K562 (cell line): ENCODE data around the gene ZC3H7B. TPM values are rescaled to one million over a fixed set of nuclear protein-coding genes. Genes with fewer than 3 reads are reported as not detected.

Experiments used
- DDX20 ChIP-seq: fragments of 450-650 bp; IDR thresholded peaks from 2 replicates; pipeline ENCODE4 v1.6.1; 2016; ENCODE audit warnings: missing genetic modification characterization, low read depth, mild to moderate bottlenecking, missing compliant biosample characterization, moderate library complexity
- KLF13 ChIP-seq: fragments of 450-650 bp; IDR thresholded peaks from 2 replicates; pipeline ENCODE4 v1.6.1; 2016; ENCODE audit warnings: missing genetic modification characterization, low read depth, mild to moderate bottlenecking, missing compliant biosample characterization, moderate library complexity, borderline replicate concordance
- NCOA6 ChIP-seq: fragments of 450-650 bp; IDR thresholded peaks from 2 replicates; pipeline ENCODE4 v1.6.1; 2017; ENCODE audit warnings: mild to moderate bottlenecking
- NR3C1 ChIP-seq: sonication (generic); formaldehyde crosslinking; IDR thresholded peaks from 2 replicates; pipeline ENCODE4 v1.8.1; 2022; ENCODE audit warnings: missing genetic modification reagents
- RBM22 ChIP-seq: fragments of 200-400 bp; formaldehyde crosslinking; IDR thresholded peaks from 2 replicates; pipeline ENCODE4 v1.6.1; 2018; ENCODE audit warnings: low read length, low read depth; ENCODE audit not compliant: poor library complexity, severe bottlenecking
- SMAD2 ChIP-seq: fragments of 150-350 bp; IDR thresholded peaks from 2 replicates; pipeline ENCODE4 v1.6.1; 2014; ENCODE audit warnings: low read depth, mild to moderate bottlenecking, low read length
- ZNF644 ChIP-seq: fragments of 200-800 bp; sonication (Bioruptor generic); IDR thresholded peaks from 2 replicates; pipeline ENCODE4 v1.6.1; 2016; ENCODE audit warnings: low read depth, missing genetic modification characterization, missing compliant biosample characterization
- polyA plus RNA-seq, 8 experiments: library from polyadenylated mRNA; depleted of rRNA in 4 of 8; stranded (reverse) in 5 of 8; unstranded in 3 of 8; fragments of >200 nt; fragmentation: Nextera tagmentation in 2 of 8; fragmentation: Illumina TruSeq in 1 of 8; extraction: Ambion mirVana in 2 of 8; extraction: Trizol in 1 of 8; gene quantifications; 2 replicates each; pipeline versions ENCODE4 v1.2.1 to v1.2.3, GENCODE V29; 2011 to 2014; ENCODE audit warnings: inconsistent platforms in 1 of 8, missing spikeins in 1 of 8
- total RNA-seq, 7 experiments: library from RNA; depleted of rRNA in 6 of 7; stranded (reverse); fragments of >200 nt in 6 of 7; fragmentation: Illumina TruSeq in 2 of 7; extraction: Trizol in 2 of 7; gene quantifications; 2 replicates each; pipeline versions ENCODE4 v1.2.1 to v1.2.3, GENCODE V29; 2011 to 2021; ENCODE audit warnings: low replicate concordance in 1 of 7
- TF ChIP-seq, protein P1 (sequence below): fragments of 200-600 bp; sonication (generic); IDR thresholded peaks from one replicate; pipeline ENCODE4 v1.6.1; 2012; ENCODE audit warnings: mild to moderate bottlenecking, low read depth, low read length, inconsistent platforms
- TF ChIP-seq, protein P2 (sequence below): sonication (generic); formaldehyde crosslinking; IDR thresholded peaks from 2 replicates; pipeline ENCODE4 v1.8.0; 2022; ENCODE audit warnings: missing genetic modification reagents, mild to moderate bottlenecking, moderate library complexity, borderline replicate concordance
- TF ChIP-seq, protein P3 (sequence below): sonication (generic); formaldehyde crosslinking; IDR thresholded peaks from 2 replicates; pipeline ENCODE4 v1.8.1; 2023; ENCODE audit warnings: mild to moderate bottlenecking, missing genetic modification reagents, moderate library complexity
- TF ChIP-seq, protein P4 (sequence below): fragments of 450-650 bp; conservative IDR thresholded peaks from 2 replicates; pipeline ENCODE4 v1.6.1; 2016; ENCODE audit warnings: missing genetic modification characterization, low read depth, mild to moderate bottlenecking, control low read depth, missing compliant biosample characterization

ZC3H7B gene
- total and polyA plus RNA-seq, 9 of the 15 experiments (the other 6 are each of a cell fraction or from before 2014, with no cell fraction given): 0.07 to 49.8 (median 26.8) TPM

DNA sequence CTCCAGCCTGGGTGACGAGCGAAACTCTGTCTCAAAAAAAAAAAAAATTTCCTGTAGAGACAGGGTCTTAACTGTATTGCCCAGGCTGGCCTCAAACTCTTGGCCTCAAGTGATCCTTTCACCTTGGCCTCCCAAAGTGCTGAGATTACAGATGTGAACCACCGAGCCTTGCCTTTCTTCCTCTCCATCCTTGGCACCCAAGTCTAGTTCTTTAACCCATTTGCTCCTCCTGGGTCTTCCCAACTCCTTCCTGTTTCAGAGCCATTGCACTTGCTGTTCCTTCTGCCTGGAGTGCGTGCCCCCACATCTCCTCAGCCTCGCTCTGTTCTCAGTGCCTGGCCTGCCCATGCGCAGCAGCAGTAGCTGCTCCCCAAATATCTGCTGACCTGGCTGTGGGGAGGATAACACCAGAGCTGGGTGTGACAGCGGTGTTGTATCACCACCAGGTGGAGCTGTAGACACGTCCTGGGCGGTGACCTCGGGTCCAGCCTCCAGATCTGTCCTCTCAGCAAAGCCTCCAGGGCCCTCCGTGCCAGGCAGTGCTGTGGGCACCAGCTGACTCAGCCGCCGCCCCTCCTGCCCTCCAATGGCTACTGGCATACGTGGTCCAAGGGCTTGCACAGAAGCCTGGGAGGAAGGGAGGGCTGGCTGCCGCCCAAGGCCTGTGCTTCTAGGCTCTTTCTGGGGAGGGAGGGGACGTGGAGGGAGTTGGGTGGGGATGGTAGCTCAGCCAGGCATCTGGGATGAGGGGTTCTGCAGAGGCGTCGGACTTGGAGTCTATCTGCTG is 102.4 kb downstream of the ZC3H7B start (continued):
- TF ChIP-seq, protein P1, sequence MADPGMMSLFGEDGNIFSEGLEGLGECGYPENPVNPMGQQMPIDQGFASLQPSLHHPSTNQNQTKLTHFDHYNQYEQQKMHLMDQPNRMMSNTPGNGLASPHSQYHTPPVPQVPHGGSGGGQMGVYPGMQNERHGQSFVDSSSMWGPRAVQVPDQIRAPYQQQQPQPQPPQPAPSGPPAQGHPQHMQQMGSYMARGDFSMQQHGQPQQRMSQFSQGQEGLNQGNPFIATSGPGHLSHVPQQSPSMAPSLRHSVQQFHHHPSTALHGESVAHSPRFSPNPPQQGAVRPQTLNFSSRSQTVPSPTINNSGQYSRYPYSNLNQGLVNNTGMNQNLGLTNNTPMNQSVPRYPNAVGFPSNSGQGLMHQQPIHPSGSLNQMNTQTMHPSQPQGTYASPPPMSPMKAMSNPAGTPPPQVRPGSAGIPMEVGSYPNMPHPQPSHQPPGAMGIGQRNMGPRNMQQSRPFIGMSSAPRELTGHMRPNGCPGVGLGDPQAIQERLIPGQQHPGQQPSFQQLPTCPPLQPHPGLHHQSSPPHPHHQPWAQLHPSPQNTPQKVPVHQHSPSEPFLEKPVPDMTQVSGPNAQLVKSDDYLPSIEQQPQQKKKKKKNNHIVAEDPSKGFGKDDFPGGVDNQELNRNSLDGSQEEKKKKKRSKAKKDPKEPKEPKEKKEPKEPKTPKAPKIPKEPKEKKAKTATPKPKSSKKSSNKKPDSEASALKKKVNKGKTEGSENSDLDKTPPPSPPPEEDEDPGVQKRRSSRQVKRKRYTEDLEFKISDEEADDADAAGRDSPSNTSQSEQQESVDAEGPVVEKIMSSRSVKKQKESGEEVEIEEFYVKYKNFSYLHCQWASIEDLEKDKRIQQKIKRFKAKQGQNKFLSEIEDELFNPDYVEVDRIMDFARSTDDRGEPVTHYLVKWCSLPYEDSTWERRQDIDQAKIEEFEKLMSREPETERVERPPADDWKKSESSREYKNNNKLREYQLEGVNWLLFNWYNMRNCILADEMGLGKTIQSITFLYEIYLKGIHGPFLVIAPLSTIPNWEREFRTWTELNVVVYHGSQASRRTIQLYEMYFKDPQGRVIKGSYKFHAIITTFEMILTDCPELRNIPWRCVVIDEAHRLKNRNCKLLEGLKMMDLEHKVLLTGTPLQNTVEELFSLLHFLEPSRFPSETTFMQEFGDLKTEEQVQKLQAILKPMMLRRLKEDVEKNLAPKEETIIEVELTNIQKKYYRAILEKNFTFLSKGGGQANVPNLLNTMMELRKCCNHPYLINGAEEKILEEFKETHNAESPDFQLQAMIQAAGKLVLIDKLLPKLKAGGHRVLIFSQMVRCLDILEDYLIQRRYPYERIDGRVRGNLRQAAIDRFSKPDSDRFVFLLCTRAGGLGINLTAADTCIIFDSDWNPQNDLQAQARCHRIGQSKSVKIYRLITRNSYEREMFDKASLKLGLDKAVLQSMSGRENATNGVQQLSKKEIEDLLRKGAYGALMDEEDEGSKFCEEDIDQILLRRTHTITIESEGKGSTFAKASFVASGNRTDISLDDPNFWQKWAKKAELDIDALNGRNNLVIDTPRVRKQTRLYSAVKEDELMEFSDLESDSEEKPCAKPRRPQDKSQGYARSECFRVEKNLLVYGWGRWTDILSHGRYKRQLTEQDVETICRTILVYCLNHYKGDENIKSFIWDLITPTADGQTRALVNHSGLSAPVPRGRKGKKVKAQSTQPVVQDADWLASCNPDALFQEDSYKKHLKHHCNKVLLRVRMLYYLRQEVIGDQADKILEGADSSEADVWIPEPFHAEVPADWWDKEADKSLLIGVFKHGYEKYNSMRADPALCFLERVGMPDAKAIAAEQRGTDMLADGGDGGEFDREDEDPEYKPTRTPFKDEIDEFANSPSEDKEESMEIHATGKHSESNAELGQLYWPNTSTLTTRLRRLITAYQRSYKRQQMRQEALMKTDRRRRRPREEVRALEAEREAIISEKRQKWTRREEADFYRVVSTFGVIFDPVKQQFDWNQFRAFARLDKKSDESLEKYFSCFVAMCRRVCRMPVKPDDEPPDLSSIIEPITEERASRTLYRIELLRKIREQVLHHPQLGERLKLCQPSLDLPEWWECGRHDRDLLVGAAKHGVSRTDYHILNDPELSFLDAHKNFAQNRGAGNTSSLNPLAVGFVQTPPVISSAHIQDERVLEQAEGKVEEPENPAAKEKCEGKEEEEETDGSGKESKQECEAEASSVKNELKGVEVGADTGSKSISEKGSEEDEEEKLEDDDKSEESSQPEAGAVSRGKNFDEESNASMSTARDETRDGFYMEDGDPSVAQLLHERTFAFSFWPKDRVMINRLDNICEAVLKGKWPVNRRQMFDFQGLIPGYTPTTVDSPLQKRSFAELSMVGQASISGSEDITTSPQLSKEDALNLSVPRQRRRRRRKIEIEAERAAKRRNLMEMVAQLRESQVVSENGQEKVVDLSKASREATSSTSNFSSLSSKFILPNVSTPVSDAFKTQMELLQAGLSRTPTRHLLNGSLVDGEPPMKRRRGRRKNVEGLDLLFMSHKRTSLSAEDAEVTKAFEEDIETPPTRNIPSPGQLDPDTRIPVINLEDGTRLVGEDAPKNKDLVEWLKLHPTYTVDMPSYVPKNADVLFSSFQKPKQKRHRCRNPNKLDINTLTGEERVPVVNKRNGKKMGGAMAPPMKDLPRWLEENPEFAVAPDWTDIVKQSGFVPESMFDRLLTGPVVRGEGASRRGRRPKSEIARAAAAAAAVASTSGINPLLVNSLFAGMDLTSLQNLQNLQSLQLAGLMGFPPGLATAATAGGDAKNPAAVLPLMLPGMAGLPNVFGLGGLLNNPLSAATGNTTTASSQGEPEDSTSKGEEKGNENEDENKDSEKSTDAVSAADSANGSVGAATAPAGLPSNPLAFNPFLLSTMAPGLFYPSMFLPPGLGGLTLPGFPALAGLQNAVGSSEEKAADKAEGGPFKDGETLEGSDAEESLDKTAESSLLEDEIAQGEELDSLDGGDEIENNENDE: no peak
- TF ChIP-seq NCOA6: no peak
- TF ChIP-seq KLF13 (tag): no peak
- TF ChIP-seq, protein P2, sequence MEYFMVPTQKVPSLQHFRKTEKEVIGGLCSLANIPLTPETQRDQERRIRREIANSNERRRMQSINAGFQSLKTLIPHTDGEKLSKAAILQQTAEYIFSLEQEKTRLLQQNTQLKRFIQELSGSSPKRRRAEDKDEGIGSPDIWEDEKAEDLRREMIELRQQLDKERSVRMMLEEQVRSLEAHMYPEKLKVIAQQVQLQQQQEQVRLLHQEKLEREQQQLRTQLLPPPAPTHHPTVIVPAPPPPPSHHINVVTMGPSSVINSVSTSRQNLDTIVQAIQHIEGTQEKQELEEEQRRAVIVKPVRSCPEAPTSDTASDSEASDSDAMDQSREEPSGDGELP: peak; percentile 73; the same call in 1 of the 2 replicates
- TF ChIP-seq, protein P3, sequence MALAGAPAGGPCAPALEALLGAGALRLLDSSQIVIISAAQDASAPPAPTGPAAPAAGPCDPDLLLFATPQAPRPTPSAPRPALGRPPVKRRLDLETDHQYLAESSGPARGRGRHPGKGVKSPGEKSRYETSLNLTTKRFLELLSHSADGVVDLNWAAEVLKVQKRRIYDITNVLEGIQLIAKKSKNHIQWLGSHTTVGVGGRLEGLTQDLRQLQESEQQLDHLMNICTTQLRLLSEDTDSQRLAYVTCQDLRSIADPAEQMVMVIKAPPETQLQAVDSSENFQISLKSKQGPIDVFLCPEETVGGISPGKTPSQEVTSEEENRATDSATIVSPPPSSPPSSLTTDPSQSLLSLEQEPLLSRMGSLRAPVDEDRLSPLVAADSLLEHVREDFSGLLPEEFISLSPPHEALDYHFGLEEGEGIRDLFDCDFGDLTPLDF (CRISPR knock-in tag): no peak
- TF ChIP-seq DDX20: no peak
- TF ChIP-seq, protein P4, sequence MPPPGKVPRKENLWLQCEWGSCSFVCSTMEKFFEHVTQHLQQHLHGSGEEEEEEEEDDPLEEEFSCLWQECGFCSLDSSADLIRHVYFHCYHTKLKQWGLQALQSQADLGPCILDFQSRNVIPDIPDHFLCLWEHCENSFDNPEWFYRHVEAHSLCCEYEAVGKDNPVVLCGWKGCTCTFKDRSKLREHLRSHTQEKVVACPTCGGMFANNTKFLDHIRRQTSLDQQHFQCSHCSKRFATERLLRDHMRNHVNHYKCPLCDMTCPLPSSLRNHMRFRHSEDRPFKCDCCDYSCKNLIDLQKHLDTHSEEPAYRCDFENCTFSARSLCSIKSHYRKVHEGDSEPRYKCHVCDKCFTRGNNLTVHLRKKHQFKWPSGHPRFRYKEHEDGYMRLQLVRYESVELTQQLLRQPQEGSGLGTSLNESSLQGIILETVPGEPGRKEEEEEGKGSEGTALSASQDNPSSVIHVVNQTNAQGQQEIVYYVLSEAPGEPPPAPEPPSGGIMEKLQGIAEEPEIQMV (tag): no peak
- no peak for TF ChIP-seq SMAD2
- no peak for TF ChIP-seq NR3C1 (CRISPR knock-in tag)
- TF ChIP-seq ZNF644: no peak
- no peak for TF ChIP-seq RBM22
